Right ventricle myocardium inferior (tissue), 1 donor: ENCODE results near the gene TSPAN16. TPM values are rescaled to one million over a fixed set of nuclear protein-coding genes. Genes with fewer than 3 reads are reported as not detected.

Experiments used
- ATAC-seq: fragments of 200-7000 bp; cut with Tn5 transposase; one replicate; pipeline ENCODE4 v1.9.1; 2020; ENCODE audit warnings: mild to moderate bottlenecking, moderate library complexity
- DNase-seq: peaks from one replicate; pipeline ENCODE4 v3.0.0; 2021; ENCODE audit errors: missing footprints
- intact Hi-C: fragments of 100-400 bp; cut with DNase I; formaldehyde crosslinking; loops from one replicate; pipeline ENCODE4 v1.11.0; 2022
- long read RNA-seq: library from polyadenylated mRNA; unstranded; transcript quantifications from one replicate; pipeline ENCODE4 v2.0.0, GENCODE V29; 2021
- total RNA-seq: library from RNA; stranded (reverse); fragmentation: NEBNext Ultra II Directional; extraction: Animal tissue kit (Norgen Biotek cat#: 25700); gene quantifications from one replicate; pipeline ENCODE4 v1.2.1, GENCODE V29; 2021
- donor health status: DM: no; HTN: yes; CAD: no; lungs with severe emphysema.

Gene TSPAN16, protein sequence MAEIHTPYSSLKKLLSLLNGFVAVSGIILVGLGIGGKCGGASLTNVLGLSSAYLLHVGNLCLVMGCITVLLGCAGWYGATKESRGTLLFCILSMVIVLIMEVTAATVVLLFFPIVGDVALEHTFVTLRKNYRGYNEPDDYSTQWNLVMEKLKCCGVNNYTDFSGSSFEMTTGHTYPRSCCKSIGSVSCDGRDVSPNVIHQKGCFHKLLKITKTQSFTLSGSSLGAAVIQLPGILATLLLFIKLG
- not detected for total RNA-seq
- long read RNA-seq, partial matches to known transcripts: 0 of 1 reads
- long read RNA-seq, other reads (novel, unspliced or antisense): 1 of 1 reads

DNA sequence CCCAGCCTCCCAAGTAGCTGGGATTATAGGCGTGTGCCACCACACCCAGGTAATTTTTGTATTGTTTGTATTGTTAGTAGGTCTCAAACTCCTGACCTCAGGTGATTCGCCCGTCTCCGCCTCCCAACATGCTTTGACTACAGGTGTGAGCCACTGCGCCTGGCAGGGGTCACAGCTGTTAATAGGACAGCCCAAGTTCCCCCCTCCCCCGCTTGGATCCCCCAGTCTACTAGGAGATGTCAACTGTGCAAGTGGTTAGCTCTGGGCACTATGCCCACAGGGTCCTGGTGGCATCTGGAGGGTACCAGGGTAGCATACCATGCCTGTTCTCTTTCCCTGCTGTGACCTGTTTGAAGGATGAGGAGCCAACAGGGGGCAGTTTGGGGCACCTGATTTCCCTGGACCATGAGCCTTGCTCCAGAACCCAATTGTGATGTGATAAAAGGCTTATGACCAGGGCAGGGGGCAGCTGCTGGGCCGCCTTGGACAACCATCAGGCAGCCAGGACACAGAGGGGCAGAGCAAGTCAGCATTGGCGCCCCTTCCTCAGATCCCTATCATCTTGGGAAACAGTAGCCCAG is at the start of gene TSPAN16:
TSS of gene TSPAN16 (plus strand) at position 496 of the 581 bp plus-strand sequence. CDS start 138 bp downstream, outside the sequence.
- intact Hi-C loops: loop anchor here (2.0 to 10.0 kb wide), 2 partner anchors 51 to 149 kb away; partner anchors contain the start of genes CCDC159 and TMEM205
- ATAC-seq: no peak
- DNase-seq: no peak

DNA sequence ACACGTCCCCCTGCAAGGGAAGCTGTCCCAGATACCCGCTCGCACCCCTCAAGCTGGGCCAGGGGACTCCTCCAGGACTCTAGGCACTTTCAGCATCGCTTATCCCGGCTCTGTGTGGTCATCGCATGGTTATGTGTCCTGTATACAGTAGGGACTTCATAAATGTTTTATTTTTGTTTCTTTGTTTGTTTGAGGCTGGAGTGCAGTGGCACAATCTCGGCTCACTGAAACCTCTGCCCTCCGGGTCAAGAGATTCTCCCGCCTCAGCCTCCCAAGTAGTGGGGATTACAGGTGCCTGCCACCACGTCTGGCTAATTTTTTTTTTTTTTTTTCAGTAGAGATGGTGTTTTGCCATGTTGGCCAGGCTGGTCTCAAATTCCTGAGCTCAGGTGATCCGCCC is 49.0 kb upstream of the TSPAN16 start:
- ATAC-seq (no peak), DNase-seq (no peak)
- intact Hi-C loops: no loop called here

GRCh38 chr19:11247391-11247790 is 48.6 kb upstream of the TSPAN16 start:
- intact Hi-C loops: no loop called here
- peak; percentile 87 for DNase-seq
- peak; percentile 84 for ATAC-seq

DNA sequence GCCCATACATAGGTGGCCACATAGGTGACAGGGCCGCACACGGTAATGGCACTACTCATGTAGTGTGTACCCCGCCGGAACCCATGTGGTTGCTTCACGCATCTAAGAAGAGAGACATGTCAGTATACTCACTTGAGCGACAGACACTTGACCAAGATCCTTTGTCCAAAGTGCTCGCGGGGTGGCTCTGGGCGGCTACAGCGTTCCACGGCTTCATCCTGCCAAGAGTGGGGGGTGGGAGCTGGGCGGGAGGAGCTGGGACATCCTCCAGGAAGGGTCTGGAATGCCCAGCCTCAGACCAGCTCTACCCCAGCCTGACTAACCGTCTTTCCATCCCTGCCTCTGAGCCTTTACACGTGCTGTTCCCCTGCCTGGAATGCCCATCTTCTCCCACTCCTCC is 48.0 kb upstream of the TSPAN16 start:
- intact Hi-C loops: no loop called here
- DNase-seq (no peak), ATAC-seq (no peak)

- no peak for DNase-seq
- intact Hi-C loops: no loop called here
Measured at GRCh38 chr19:11248852-11249251, 47.1 kb upstream of the TSPAN16 start.

DNA sequence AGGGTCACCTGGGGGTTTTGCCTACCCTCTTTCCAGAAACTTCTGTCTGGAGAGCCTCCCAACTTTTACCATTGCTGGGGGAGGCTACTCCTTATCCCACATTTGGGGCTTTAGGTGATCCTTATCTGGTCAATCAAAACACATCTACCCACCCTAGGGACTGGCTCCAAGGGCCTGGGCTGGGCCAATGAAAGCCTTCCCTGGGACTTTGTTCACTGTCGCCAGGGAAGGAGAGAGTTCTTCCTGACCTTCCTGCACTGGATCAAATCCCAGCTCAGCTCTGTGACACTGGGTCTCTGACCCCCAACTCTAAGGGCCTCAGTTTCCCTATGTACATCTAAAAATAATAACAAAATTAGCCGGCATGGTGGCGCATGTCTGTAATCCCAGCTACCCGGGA is 44.7 kb upstream of the TSPAN16 start:
- ATAC-seq (no peak), DNase-seq (no peak)
- intact Hi-C loops: no loop called here

More at GRCh38 chr19:11248852-11249251, 47.1 kb upstream of the TSPAN16 start:
- ATAC-seq: no peak

- DNase-seq (no peak), ATAC-seq (no peak)
- intact Hi-C loops: no loop called here
Measured at GRCh38 chr19:11251650-11252314, 44.2 kb upstream of the TSPAN16 start.

DNA sequence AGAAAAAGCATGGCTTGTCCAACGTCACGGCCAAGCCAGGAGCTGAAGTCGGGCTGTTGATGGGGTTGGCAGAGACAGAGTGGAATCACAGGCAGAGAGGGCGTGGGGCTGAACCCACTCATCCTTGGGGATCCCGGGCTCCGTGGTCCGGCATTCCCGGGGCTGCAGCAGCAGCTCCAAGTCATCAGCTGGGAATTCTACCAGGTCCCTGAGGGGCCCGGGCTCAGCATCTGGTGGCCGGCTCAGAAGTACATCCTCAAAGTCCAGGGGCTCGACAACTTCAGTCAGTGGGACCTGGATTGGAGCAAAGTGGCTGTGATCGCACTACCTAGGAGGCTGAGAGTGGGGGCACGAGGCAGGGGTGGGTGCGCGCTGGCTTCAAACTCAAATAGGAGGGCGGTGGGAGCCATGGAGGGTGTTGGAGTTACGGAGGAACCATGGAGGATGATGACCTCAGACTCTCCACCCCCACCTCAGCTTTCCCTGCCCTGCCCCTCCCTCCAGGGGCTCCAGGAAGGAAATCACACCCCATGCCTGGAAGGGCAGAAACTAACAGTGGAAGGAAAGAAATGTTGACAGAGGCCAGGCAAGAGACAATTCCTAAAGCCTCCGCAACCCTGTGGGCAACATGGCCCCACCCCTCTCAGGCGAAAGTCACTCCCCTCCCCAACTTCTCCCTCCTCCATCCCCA is 43.1 kb upstream of the TSPAN16 start:
- intact Hi-C loops: no loop called here
- no peak for DNase-seq
- ATAC-seq: no peak

- intact Hi-C loops: no loop called here
- no peak for ATAC-seq
- DNase-seq: no peak
Measured at GRCh38 chr19:11254666-11255065, 41.3 kb upstream of the TSPAN16 start.

GRCh38 chr19:11256189-11256588 is 39.8 kb upstream of the TSPAN16 start:
- ATAC-seq (peak; percentile 85), DNase-seq (peak; percentile 78)
- intact Hi-C loops: no loop called here

- no peak for ATAC-seq
- intact Hi-C loops: no loop called here
- no peak for DNase-seq
Measured at GRCh38 chr19:11257846-11258380, 38.0 kb upstream of the TSPAN16 start.

GRCh38 chr19:11260996-11261395 is 35.0 kb upstream of the TSPAN16 start:
- DNase-seq: no peak
- intact Hi-C loops: no loop called here
- no peak for ATAC-seq

- ATAC-seq (no peak), DNase-seq (no peak)
- intact Hi-C loops: no loop called here
Measured at GRCh38 chr19:11261431-11261970, 34.5 kb upstream of the TSPAN16 start.

GRCh38 chr19:11261971-11262839 is 33.8 kb upstream of the TSPAN16 start, which contains the start of gene DOCK6:
DOCK6 (minus strand) TSS chr19:11262524; CDS start chr19:11262440, 84 bp downstream.
- ATAC-seq: peak; percentile 68
- intact Hi-C loops: no loop called here
- no peak for DNase-seq

GRCh38 chr19:11263726-11264125 is 32.2 kb upstream of the TSPAN16 start:
- DNase-seq: no peak
- ATAC-seq: no peak
- intact Hi-C loops: no loop called here

GRCh38 chr19:11264452-11265176 is 31.3 kb upstream of the TSPAN16 start:
- no peak for DNase-seq
- ATAC-seq: no peak

DNA sequence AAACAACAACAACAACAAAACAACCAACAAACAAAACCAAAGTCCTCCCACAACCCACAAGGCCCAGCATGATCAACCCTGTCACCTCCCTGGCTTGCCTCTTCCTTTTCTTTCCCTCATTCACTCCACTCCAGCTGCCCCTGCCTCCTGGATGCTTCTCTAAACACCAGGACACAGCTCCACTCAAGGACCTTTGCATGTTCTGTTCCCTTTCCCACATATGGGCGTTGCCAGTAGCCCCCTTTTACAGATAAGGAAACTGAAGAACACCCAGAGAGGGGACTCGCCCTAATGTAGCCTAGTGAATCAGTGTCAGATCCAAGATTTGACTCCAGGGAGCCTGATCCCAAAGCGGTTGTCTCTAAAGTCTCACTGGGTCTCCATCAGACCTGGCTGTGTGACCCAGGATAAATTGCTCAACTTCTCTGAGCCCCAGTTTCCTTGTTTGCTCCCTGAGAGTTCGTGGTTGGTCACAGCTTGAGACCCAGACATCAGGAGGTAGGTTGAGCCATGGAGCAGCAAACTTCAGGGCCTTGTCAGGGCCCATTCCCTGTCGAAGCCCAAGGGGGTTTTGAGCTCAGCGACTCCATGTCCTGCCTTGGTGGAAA is 30.7 kb upstream of the TSPAN16 start:
- intact Hi-C loops: no loop called here
- DNase-seq: no peak
- ATAC-seq: no peak

More at GRCh38 chr19:11264452-11265176, 31.3 kb upstream of the TSPAN16 start:
- intact Hi-C loops: no loop called here
